HCT116 (cell line): Measurements from ENCODE around the gene RGS6. TPM values are rescaled to one million over a fixed set of nuclear protein-coding genes. Genes with fewer than 3 reads are reported as not detected.

Source experiments
- ATAC-seq: fragments of 200-7000 bp; cut with Tn5 transposase; 2 replicates; pipeline ENCODE4 v1.9.1; 2020; ENCODE audit warnings: mild to moderate bottlenecking, moderate library complexity
- BruUV-seq: library from RNA; stranded (reverse); fragments of 400-500 nt; replicated peaks from 2 replicates; lab custom pipeline; 2021; lab: Mats Ljungman, UMichigan
- CTCF ChIA-PET: fragments of 300-600 bp; sonication (Branson Sonifier 250); formaldehyde crosslinking; loops from one replicate; lab custom pipeline; 2021; ENCODE audit warnings: antibody characterized with exemption; lab: Charles Lee
- POLR2A ChIA-PET: fragments of 300-600, 350-600 bp; sonication (Branson Sonifier 250); formaldehyde crosslinking; loops from one replicate; lab custom pipeline; 2021; ENCODE audit warnings: antibody characterized with exemption; lab: Charles Lee
- RAD21 ChIA-PET, 2 experiments: fragments of 300-600 bp; sonication (Branson Sonifier 250); formaldehyde crosslinking; loops; one replicate each; lab custom pipeline; 2023; ENCODE audit warnings: low total read pairs in 2 of 2; ENCODE audit not compliant: uncharacterized antibody in 2 of 2, unreplicated experiment in 2 of 2, low non-redundant PET in 1 of 2; lab: Charles Lee
- DNase-seq: peaks from one replicate; pipeline ENCODE4 v3.0.0-alpha.2; 2010; ENCODE audit warnings: low read depth, low spot score
- H2AFZ ChIP-seq: fragments of 200-600 bp; shearing (Covaris generic), sonication (generic); 2 replicates; pipeline ENCODE4 v1.6.1; 2017; ENCODE audit warnings: low read depth, mixed run types, mixed read lengths, antibody characterized with exemption, low read length; ENCODE audit not compliant: poor library complexity, severe bottlenecking
- H3K27ac ChIP-seq: 2 replicates; pipeline ENCODE4 v1.5.1; 2012; ENCODE audit warnings: low read depth, low read length
- H3K27me3 ChIP-seq: fragments of 200-600 bp; sonication (generic); 2 replicates; pipeline ENCODE4 v1.6.1; 2016; ENCODE audit warnings: mixed run types, low read length, mixed read lengths; ENCODE audit not compliant: insufficient read depth
- H3K36me3 ChIP-seq, 2 experiments: fragments of 200-500 bp in 1 of 2; fragments of 200-600 bp in 1 of 2; sonication (Bioruptor generic) in 1 of 2; sonication (generic) in 1 of 2; 2 replicates each; pipeline versions ENCODE4 v1.5.1 to v1.6.1; 2014 to 2016; ENCODE audit warnings: low read length in 2 of 2, inconsistent platforms in 1 of 2, mixed read lengths in 1 of 2, mixed run types in 1 of 2; ENCODE audit not compliant: insufficient read depth in 2 of 2, control insufficient read depth in 1 of 2
- H3K4me1 ChIP-seq, 2 experiments: fragments of 200-600 bp in 1 of 2; sonication (generic) in 1 of 2; 2 replicates each; pipeline versions ENCODE4 v1.5.1 to v1.6.1; 2012 to 2017; ENCODE audit warnings: low read length in 2 of 2, inconsistent platforms in 1 of 2, mild to moderate bottlenecking in 1 of 2, mixed read lengths in 1 of 2, mixed run types in 1 of 2, moderate library complexity in 1 of 2; ENCODE audit not compliant: insufficient read depth in 2 of 2, control insufficient read depth in 1 of 2
- H3K4me2 ChIP-seq: fragments of 200-600 bp; sonication (generic); 2 replicates; pipeline ENCODE4 v1.6.1; 2017; ENCODE audit warnings: mixed run types, low read length, mixed read lengths
- H3K4me3 ChIP-seq, 2 experiments: fragments of 200-600 bp in 1 of 2; sonication (generic) in 1 of 2; replicated peaks in 1 of 2; 2 replicates each; pipeline ENCODE4 v1.5.1; 2011 to 2016; ENCODE audit warnings: low read length in 2 of 2, control low read depth in 1 of 2, low read depth in 1 of 2, mild to moderate bottlenecking in 1 of 2, mixed read lengths in 1 of 2, mixed run types in 1 of 2
- H3K79me2 ChIP-seq: fragments of 200-600 bp; sonication (generic); 2 replicates; pipeline ENCODE4 v1.6.1; 2017; ENCODE audit warnings: mild to moderate bottlenecking, mixed run types, low read length, moderate library complexity, mixed read lengths; ENCODE audit not compliant: insufficient read depth
- H3K9ac ChIP-seq: fragments of 200-600 bp; sonication (generic); 2 replicates; pipeline ENCODE4 v1.6.1; 2016; ENCODE audit warnings: low read length, mixed read lengths
- H3K9me2 ChIP-seq: fragments of 200-600 bp; sonication (generic), shearing (Covaris generic); 2 replicates; pipeline ENCODE4 v1.6.1; 2017; ENCODE audit warnings: mixed run types, mild to moderate bottlenecking, moderate library complexity; ENCODE audit not compliant: insufficient read depth
- H3K9me3 ChIP-seq, 2 experiments: fragments of 200-500 bp in 1 of 2; fragments of 200-600 bp in 1 of 2; sonication (Bioruptor generic) in 1 of 2; sonication (generic) in 1 of 2; 2 replicates each; pipeline ENCODE4 v1.6.1; 2014 to 2017; ENCODE audit warnings: low read length in 2 of 2, mixed read lengths in 2 of 2, inconsistent platforms in 1 of 2, low read depth in 1 of 2, mild to moderate bottlenecking in 1 of 2, mixed run types in 1 of 2, moderate library complexity in 1 of 2; ENCODE audit not compliant: control insufficient read depth in 1 of 2, insufficient read depth in 1 of 2
- H4K20me1 ChIP-seq: fragments of 200-600 bp; sonication (generic), shearing (Covaris generic); 2 replicates; pipeline ENCODE4 v1.6.1; 2017; ENCODE audit warnings: mixed run types, mild to moderate bottlenecking, moderate library complexity; ENCODE audit not compliant: insufficient read depth
- CBX3 ChIP-seq: IDR thresholded peaks from 2 replicates; pipeline ENCODE4 v1.6.1; 2012; ENCODE audit warnings: low read depth
- EGR1 ChIP-seq: IDR thresholded peaks from 2 replicates; pipeline ENCODE4 v1.6.1; 2012; ENCODE audit warnings: low read depth
- EZH2phosphoT487 ChIP-seq: fragments of 200-600 bp; IDR thresholded peaks from 2 replicates; pipeline ENCODE4 v1.6.1; 2018; ENCODE audit warnings: antibody characterized with exemption, borderline replicate concordance
- JUND ChIP-seq: IDR thresholded peaks from 2 replicates; pipeline ENCODE4 v1.6.1; 2012
- POLR2A ChIP-seq: IDR thresholded peaks from 2 replicates; pipeline ENCODE4 v1.7.0; 2011; ENCODE audit warnings: borderline replicate concordance; ENCODE audit not compliant: insufficient read depth, insufficient read length; ENCODE audit errors: extremely low read depth
- POLR2AphosphoS5 ChIP-seq: IDR thresholded peaks from 2 replicates; pipeline ENCODE4 v1.6.1; 2011; ENCODE audit warnings: mild to moderate bottlenecking, low read depth, low read length, moderate library complexity
- SIN3A ChIP-seq: IDR thresholded peaks from 2 replicates; pipeline ENCODE4 v1.6.1; 2012; ENCODE audit warnings: low read depth
- YY1 ChIP-seq: IDR thresholded peaks from 2 replicates; pipeline ENCODE4 v1.6.1; 2011; ENCODE audit warnings: low read length, low read depth, moderate library complexity, mild to moderate bottlenecking; ENCODE audit not compliant: insufficient replicate concordance; ENCODE audit errors: extremely low read depth
- ZFX ChIP-seq: fragments of 450-650 bp; IDR thresholded peaks from 2 replicates; pipeline ENCODE4 v1.6.1; 2017
- ZNF274 ChIP-seq: fragments of 200-500 bp; sonication (Bioruptor generic); IDR thresholded peaks from 2 replicates; pipeline ENCODE4 v1.6.1; 2014; ENCODE audit warnings: mild to moderate bottlenecking, low read depth, low read length, inconsistent platforms
- intact Hi-C: fragments of 100-400 bp; cut with micrococcal nuclease; formaldehyde crosslinking; loops from 2 replicates; pipeline ENCODE4 v1.10.0; 2022
- total RNA-seq: library from RNA; stranded (reverse); gene quantifications from one replicate; pipeline ENCODE4 v1.2.1, GENCODE V29; 2021; ENCODE audit not compliant: unreplicated experiment
- TF ChIP-seq, protein P1 (sequence below): IDR thresholded peaks from 2 replicates; pipeline ENCODE4 v1.6.1; 2012
- TF ChIP-seq, protein P2 (sequence below): IDR thresholded peaks from 2 replicates; pipeline ENCODE4 v1.6.1; 2011; ENCODE audit warnings: mild to moderate bottlenecking, low read length, moderate library complexity; ENCODE audit not compliant: insufficient replicate concordance; ENCODE audit errors: extremely low read depth
- TF ChIP-seq, protein P3 (sequence below), 3 experiments: fragments of 200-600 bp in 1 of 3; sonication (generic) in 1 of 3; IDR thresholded peaks in 2 of 3; conservative IDR thresholded peaks in 1 of 3; 2 replicates each; pipeline ENCODE4 v1.5.1; 2012 to 2017; ENCODE audit warnings: low read depth in 2 of 3, low read length in 2 of 3, antibody characterized with exemption in 1 of 3, borderline replicate concordance in 1 of 3, control low read depth in 1 of 3, mild to moderate bottlenecking in 1 of 3, mixed read lengths in 1 of 3, mixed run types in 1 of 3, moderate library complexity in 1 of 3; ENCODE audit not compliant: insufficient read depth in 1 of 3

The RGS6 gene
- total RNA-seq, 1 experiment from 2014 or later, result 4.7 TPM

DNA sequence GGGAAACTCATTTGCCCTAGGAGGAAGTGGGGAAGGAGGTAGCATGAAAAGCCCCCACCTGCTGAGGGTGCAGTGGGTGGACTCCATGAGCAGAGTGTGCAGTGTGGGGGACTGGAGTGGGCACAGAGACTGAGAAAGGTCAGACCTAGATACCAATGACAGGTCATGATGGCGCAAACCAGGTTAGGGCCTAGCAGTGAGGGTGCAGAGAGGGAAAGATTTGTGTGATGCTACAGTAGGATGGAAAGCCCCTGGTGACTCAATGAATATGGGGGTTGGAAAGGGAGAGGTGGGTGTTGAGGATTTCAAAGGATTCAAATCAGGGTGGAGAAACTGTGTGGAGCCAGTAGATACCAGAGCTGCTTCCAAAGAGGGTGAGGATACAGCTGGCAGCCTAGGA is 642.5 kb downstream of the RGS6 start:
- ChIA-PET RAD21 (no interaction called here), CTCF (no interaction called here), POLR2A (no interaction called here)
- no peak overlapping the region for H3K4me3 ChIP-seq
- H3K4me1 ChIP-seq, result no peaks in the 10 kb centered on the region
- no peaks in the 10 kb centered on the region for H3K9me2 ChIP-seq
- H3K9me3 ChIP-seq, result no peaks in the 10 kb centered on the region
- intact Hi-C loops, result no loop called here
- no peaks in the 10 kb centered on the region for H3K36me3 ChIP-seq
- TF ChIP-seq ZFX, result no peak
- no peak for TF ChIP-seq EZH2phosphoT487
- TF ChIP-seq, protein P1, sequence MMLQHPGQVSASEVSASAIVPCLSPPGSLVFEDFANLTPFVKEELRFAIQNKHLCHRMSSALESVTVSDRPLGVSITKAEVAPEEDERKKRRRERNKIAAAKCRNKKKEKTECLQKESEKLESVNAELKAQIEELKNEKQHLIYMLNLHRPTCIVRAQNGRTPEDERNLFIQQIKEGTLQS, result no peak
- TF ChIP-seq POLR2AphosphoS5, result no peak
- no peak for TF ChIP-seq POLR2A
- no peak for TF ChIP-seq SIN3A
- no peak for TF ChIP-seq ZNF274
- TF ChIP-seq CBX3, result no peak
- TF ChIP-seq, protein P2, sequence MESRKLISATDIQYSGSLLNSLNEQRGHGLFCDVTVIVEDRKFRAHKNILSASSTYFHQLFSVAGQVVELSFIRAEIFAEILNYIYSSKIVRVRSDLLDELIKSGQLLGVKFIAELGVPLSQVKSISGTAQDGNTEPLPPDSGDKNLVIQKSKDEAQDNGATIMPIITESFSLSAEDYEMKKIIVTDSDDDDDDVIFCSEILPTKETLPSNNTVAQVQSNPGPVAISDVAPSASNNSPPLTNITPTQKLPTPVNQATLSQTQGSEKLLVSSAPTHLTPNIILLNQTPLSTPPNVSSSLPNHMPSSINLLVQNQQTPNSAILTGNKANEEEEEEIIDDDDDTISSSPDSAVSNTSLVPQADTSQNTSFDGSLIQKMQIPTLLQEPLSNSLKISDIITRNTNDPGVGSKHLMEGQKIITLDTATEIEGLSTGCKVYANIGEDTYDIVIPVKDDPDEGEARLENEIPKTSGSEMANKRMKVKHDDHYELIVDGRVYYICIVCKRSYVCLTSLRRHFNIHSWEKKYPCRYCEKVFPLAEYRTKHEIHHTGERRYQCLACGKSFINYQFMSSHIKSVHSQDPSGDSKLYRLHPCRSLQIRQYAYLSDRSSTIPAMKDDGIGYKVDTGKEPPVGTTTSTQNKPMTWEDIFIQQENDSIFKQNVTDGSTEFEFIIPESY, result no peak
- no peak for TF ChIP-seq YY1
- no peak for TF ChIP-seq JUND
- no peak for TF ChIP-seq EGR1
- TF ChIP-seq, protein P3, sequence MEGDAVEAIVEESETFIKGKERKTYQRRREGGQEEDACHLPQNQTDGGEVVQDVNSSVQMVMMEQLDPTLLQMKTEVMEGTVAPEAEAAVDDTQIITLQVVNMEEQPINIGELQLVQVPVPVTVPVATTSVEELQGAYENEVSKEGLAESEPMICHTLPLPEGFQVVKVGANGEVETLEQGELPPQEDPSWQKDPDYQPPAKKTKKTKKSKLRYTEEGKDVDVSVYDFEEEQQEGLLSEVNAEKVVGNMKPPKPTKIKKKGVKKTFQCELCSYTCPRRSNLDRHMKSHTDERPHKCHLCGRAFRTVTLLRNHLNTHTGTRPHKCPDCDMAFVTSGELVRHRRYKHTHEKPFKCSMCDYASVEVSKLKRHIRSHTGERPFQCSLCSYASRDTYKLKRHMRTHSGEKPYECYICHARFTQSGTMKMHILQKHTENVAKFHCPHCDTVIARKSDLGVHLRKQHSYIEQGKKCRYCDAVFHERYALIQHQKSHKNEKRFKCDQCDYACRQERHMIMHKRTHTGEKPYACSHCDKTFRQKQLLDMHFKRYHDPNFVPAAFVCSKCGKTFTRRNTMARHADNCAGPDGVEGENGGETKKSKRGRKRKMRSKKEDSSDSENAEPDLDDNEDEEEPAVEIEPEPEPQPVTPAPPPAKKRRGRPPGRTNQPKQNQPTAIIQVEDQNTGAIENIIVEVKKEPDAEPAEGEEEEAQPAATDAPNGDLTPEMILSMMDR (IDR thresholded peaks at IDR 0.05 in 2 of 3, conservative IDR thresholded peaks at IDR 0.05 in 1 of 3; ENCODE audit: borderline replicate concordance in 1 of 3, insufficient read depth in 1 of 3, low read depth in 2 of 3, low read length in 2 of 3), result no peak
- peaks cover 58% of the 10 kb centered on the region for H3K27me3 ChIP-seq
- no peak overlapping the region for H3K4me2 ChIP-seq
- H3K27ac ChIP-seq, result no peak overlapping the region
- H2AFZ ChIP-seq, result no peak overlapping the region
- H3K79me2 ChIP-seq, result no peaks in the 10 kb centered on the region
- H3K9ac ChIP-seq, result no peak overlapping the region
- DNase-seq, result no peak
- no peak for ATAC-seq
- H4K20me1 ChIP-seq, result no peaks in the 10 kb centered on the region
- no TSS peak for BruUV-seq
